Heart left ventricle (tissue), 16 donors: Measurements from ENCODE around the gene FOXP2. TPM values are rescaled to one million over a fixed set of nuclear protein-coding genes. Genes with fewer than 3 reads are reported as not detected.
A peak's percentile ranks its signal among the peaks of the same experiment; 100 is the strongest.

Experiments used
- ATAC-seq, 4 donors: fragments of 200-7000 bp; cut with Tn5 transposase; one replicate each; pipeline ENCODE4 v1.9.1; 2020 to 2022; ENCODE audit warnings: moderate library complexity in 4 of 4, mild to moderate bottlenecking in 3 of 4, moderate number of reproducible peaks in 1 of 4
- DNase-seq, 5 donors: peaks; one replicate each; pipeline ENCODE4 v3.0.0-alpha.2; 2020
- H3K27ac ChIP-seq, 12 donors: fragments of 200-600 bp; sonication (generic) in 4 of 12; one replicate each; pipeline versions ENCODE4 v1.5.0 to v1.8.0; 2016 to 2022; ENCODE audit warnings: mild to moderate bottlenecking in 2 of 12
- H3K27me3 ChIP-seq, 9 donors: fragments of 200-600 bp; sonication (generic) in 2 of 9; one replicate each; pipeline versions ENCODE4 v1.5.1 to v1.8.0; 2016 to 2022; ENCODE audit warnings: mild to moderate bottlenecking in 3 of 9
- H3K36me3 ChIP-seq, 9 donors: fragments of 200-600 bp; sonication (generic) in 2 of 9; one replicate each; pipeline versions ENCODE4 v1.5.0 to v1.8.0; 2018 to 2022; ENCODE audit warnings: mild to moderate bottlenecking in 2 of 9
- H3K4me1 ChIP-seq, 12 donors: fragments of 200-600 bp; sonication (generic) in 4 of 12; one replicate each; pipeline versions ENCODE4 v1.5.0 to v1.8.0; 2016 to 2022; ENCODE audit warnings: mild to moderate bottlenecking in 3 of 12
- H3K4me3 ChIP-seq, 12 donors: fragments of 200-600 bp; sonication (generic) in 4 of 12; one replicate each; pipeline versions ENCODE4 v1.5.0 to v1.8.0; 2017 to 2022; ENCODE audit warnings: mild to moderate bottlenecking in 9 of 12, moderate library complexity in 4 of 12
- H3K9me3 ChIP-seq, 12 donors: fragments of 200-600 bp; sonication (generic) in 4 of 12; one replicate each; pipeline versions ENCODE4 v1.5.0 to v1.8.0; 2016 to 2022; ENCODE audit warnings: mild to moderate bottlenecking in 1 of 12
- CTCF ChIP-seq, 12 donors: fragments of 200-600 bp; sonication (generic) in 4 of 12; IDR thresholded peaks; one replicate each; pipeline versions ENCODE4 v1.5.0 to v1.8.0; 2018 to 2022; ENCODE audit warnings: antibody characterized with exemption in 12 of 12, mild to moderate bottlenecking in 5 of 12
- POLR2A ChIP-seq, 2 donors: fragments of 450-650 bp; IDR thresholded peaks; one replicate each; pipeline ENCODE4 v1.6.1; 2017; ENCODE audit warnings: antibody characterized with exemption in 2 of 2, mild to moderate bottlenecking in 2 of 2, moderate library complexity in 2 of 2
- WGBS, 4 donors: extraction: QIAGEN DNeasy Blood & Tissue Kit in 2 of 4; methylation state at CpG; one replicate each; pipeline versions ENCODE4 v1.1.5 to v1.1.7; 2013 to 2018; 5-methylcytosine and 5-hydroxymethylcytosine counted together
- intact Hi-C, 10 donors: fragments of 100-400 bp; cut with DNase I; formaldehyde crosslinking; loops; one replicate each; pipeline versions ENCODE4 v1.11.1 to v1.14.2; 2022
- polyA plus RNA-seq, 2 donors: library from polyadenylated mRNA; stranded (reverse); fragments of 200-250 nt; gene quantifications; one replicate each; pipeline ENCODE4 v1.2.3, GENCODE V29; 2013
- total RNA-seq, 9 donors: library from RNA; depleted of rRNA in 2 of 9; stranded (reverse); fragments of >200 nt in 2 of 9; fragmentation: NEBNext Ultra II Directional in 3 of 9; extraction: Animal tissue kit (Norgen Biotek cat#: 25700) in 3 of 9; gene quantifications; one replicate each; pipeline versions ENCODE4 v1.1.0 to v1.2.4, GENCODE V29; 2016 to 2023
- donor health status: ischemic (EF 13 %, LVEDD 7.1; RV severe dilation, severe dysfunction).
- donor health status: healthy with polysubstance abuse.
- donor health status: DM: no; HTN: yes; CAD: no.
- donor health status: DM: no; HTN: no; CAD: no.
- donor health status: ischemic (EF 25% LVEDD 6.9; RV normal size, moderate dysfunction).
- donor health status: ischemic (EF 25% LVEDD 5.7; RV mildly dilated, moderate dysfunction).
- donor health status: healthy.
- donor health status: DM: yes; HTN: yes; CAD: no.
- donor health status: ischemic (EF 35%, LVEDD 5.7; RV mildly dilated, moderate dysfunction).
- donor health status: nonischemic (EF 11% LVEDD 7.7; RV severe dilation, severe dysfunction).
- donor health status: DM: yes; HTN: yes; CAD: no.
- donor health status: PGD.
- donor health status: ischemic (EF 29% LVEDD 5.4; RV normal size, mild dysfunction).
- donor health status: nonischemic (EF 23%, LVEDD 6.1; RV moderate dilation, normal function).

The FOXP2 gene
- total and polyA plus RNA-seq, 11 donors: 0.25 to 3.7 (median 1.9) TPM

- peak overlapping the region in 1 of 12 donors; percentile 69 for H3K27ac ChIP-seq
- peaks cover 0 to 8% (median 0%) of the 10 kb centered on the region in 9 donors for H3K27me3 ChIP-seq
- TF ChIP-seq POLR2A (IDR thresholded peaks at IDR 0.05): no peak
- no peak for TF ChIP-seq CTCF (IDR thresholded peaks at IDR 0.05)
- no peaks in the 10 kb centered on the region for H3K36me3 ChIP-seq
- H3K4me3 ChIP-seq: peak overlapping the region in 7 of 12 donors; percentile 9 to 56 (median 40)
- 67 to 73% (median 69%) methylated on average over 10 of the region's 10 CpGs for WGBS, 4 donors
- no peaks in the 10 kb centered on the region for H3K9me3 ChIP-seq
- DNase-seq (no peak), ATAC-seq (no peak)
- peaks cover 0 to 10% (median 0%) of the 10 kb centered on the region in 12 donors for H3K4me1 ChIP-seq
- intact Hi-C loops: loop anchor here in 2 of 10 donors (10.0 kb wide), 1 partner anchor 332 kb away; no protein-coding TSS in a partner anchor
Measured at GRCh38 chr7:114416129-114416990, 1.7 kb downstream of the FOXP2 start.

DNA sequence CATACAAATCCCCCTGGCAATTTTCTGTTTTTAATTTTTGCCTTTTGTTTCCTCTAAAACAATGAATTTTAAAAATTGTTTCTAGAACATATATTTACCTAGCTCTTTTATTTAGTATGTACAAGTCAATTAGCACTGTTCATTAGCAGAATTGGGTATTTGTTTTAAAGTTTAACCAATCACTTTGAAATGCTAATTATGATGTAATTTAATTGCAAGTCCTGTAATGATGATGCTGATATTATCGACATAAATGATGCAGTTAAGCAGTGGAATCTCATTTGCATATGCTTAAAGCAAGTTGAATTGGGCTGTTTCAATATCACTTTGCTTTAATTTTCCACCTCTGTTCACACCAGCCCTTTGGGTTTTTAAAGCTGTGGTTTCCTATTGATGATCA is 2.7 kb downstream of the FOXP2 start:
- Histone ChIP-seq H3K27ac (peak overlapping the region in 1 of 12 donors; percentile 69), H3K27me3 (peaks cover 0 to 8% (median 0%) of the 10 kb centered on the region in 9 donors), H3K4me1 (peaks cover 0 to 10% (median 0%) of the 10 kb centered on the region in 12 donors), H3K36me3 (no peaks in the 10 kb centered on the region), H3K9me3 (no peaks in the 10 kb centered on the region), H3K4me3 (peak overlapping the region in 2 of 12 donors; percentile 0 to 5)
- 69 to 81% (median 76%) methylated on average over 1 of the region's 1 CpG for WGBS, 4 donors
- DNase-seq: no peak
- no peak for ATAC-seq
- no peak for TF ChIP-seq POLR2A (IDR thresholded peaks at IDR 0.05)
- no peak for TF ChIP-seq CTCF (IDR thresholded peaks at IDR 0.05)
- intact Hi-C loops: loop anchor here in 2 of 10 donors (10.0 kb wide), 1 partner anchor 332 kb away; no protein-coding TSS in a partner anchor

- no peaks in the 10 kb centered on the region for H3K9me3 ChIP-seq
- H3K27me3 ChIP-seq: peaks cover 0 to 8% (median 0%) of the 10 kb centered on the region in 9 donors
- H3K27ac ChIP-seq: peak overlapping the region in 2 of 12 donors; percentile 4 to 69
- no peak for TF ChIP-seq CTCF (IDR thresholded peaks at IDR 0.05)
- TF ChIP-seq POLR2A (IDR thresholded peaks at IDR 0.05): no peak
- WGBS, 4 donors: 60 to 73% (median 67%) methylated on average over 4 of the region's 4 CpGs
- ATAC-seq: no peak
- H3K4me1 ChIP-seq: peaks cover 0 to 10% (median 0%) of the 10 kb centered on the region in 12 donors
- no peaks in the 10 kb centered on the region for H3K36me3 ChIP-seq
- intact Hi-C loops: loop anchor here in 2 of 10 donors (10.0 kb wide), 1 partner anchor 333 kb away; no protein-coding TSS in a partner anchor
- peak overlapping the region in 4 of 12 donors; percentile 0 to 23 (median 6) for H3K4me3 ChIP-seq
- DNase-seq: no peak
Measured at GRCh38 chr7:114418117-114418516, 3.5 kb downstream of the FOXP2 start.
